Panc1 (cell line): ENCODE measurements around the gene ELAC1.

Source experiments
- POLR2AphosphoS5 ChIP-seq: IDR thresholded peaks from 2 replicates; pipeline ENCODE4 v1.6.1; 2012; ENCODE audit warnings: mild to moderate bottlenecking, low read depth, low read length, moderate library complexity
- TCF7L2 ChIP-seq: IDR thresholded peaks from 2 replicates; pipeline ENCODE4 v1.6.1; 2011; ENCODE audit warnings: mild to moderate bottlenecking, low read depth, low read length, inconsistent platforms
- TF ChIP-seq, protein P1 (sequence below): fragments of 450-650 bp; IDR thresholded peaks from 2 replicates; pipeline ENCODE4 v1.5.1; 2017; ENCODE audit warnings: mild to moderate bottlenecking
- TF ChIP-seq, protein P2 (sequence below), 2 experiments: IDR thresholded peaks; 2 replicates each; pipeline ENCODE4 v1.6.1; 2011 to 2012; ENCODE audit warnings: low read depth in 2 of 2, control low read depth in 1 of 2, low read length in 1 of 2, mild to moderate bottlenecking in 1 of 2, moderate library complexity in 1 of 2; ENCODE audit not compliant: insufficient read depth in 1 of 2

DNA sequence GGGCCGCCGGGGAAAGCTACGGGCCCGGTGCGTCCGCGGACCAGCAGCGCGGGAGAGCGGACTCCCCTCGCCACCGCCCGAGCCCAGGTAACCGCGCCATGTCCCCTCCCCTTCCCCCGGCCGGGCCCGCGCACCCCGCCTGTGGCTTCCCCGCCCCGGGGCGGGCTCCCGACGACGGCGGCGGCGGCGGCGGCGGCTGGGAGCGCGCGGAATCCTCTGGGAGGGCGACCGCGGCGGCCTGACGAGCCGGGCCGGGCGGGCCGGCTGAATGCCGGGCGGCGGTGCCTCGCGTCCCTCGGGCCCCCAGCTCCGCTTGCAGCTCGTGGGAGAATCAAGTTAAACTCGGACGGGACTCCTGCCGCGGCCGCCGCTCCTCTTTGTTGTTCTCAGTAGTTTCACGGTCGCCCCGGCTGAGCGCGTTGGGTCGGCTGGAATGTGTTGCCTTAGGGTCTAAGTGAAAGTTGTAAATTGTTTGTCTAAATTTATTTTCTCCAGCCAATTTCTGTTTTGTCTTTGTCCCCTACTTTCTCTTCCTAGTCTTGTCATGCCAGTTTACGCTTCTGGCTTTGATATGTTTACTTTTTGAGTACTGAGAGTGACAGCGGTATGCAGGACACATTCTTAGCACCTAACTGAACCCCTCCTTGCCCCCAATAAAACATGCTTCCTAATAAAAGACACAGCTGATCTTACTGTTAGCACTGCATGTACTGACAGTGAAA lies 62.9 kb downstream of the ELAC1 start:
- TF ChIP-seq, protein P1, sequence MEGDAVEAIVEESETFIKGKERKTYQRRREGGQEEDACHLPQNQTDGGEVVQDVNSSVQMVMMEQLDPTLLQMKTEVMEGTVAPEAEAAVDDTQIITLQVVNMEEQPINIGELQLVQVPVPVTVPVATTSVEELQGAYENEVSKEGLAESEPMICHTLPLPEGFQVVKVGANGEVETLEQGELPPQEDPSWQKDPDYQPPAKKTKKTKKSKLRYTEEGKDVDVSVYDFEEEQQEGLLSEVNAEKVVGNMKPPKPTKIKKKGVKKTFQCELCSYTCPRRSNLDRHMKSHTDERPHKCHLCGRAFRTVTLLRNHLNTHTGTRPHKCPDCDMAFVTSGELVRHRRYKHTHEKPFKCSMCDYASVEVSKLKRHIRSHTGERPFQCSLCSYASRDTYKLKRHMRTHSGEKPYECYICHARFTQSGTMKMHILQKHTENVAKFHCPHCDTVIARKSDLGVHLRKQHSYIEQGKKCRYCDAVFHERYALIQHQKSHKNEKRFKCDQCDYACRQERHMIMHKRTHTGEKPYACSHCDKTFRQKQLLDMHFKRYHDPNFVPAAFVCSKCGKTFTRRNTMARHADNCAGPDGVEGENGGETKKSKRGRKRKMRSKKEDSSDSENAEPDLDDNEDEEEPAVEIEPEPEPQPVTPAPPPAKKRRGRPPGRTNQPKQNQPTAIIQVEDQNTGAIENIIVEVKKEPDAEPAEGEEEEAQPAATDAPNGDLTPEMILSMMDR = no peak
- no peak for TF ChIP-seq POLR2AphosphoS5
- TF ChIP-seq, protein P2, sequence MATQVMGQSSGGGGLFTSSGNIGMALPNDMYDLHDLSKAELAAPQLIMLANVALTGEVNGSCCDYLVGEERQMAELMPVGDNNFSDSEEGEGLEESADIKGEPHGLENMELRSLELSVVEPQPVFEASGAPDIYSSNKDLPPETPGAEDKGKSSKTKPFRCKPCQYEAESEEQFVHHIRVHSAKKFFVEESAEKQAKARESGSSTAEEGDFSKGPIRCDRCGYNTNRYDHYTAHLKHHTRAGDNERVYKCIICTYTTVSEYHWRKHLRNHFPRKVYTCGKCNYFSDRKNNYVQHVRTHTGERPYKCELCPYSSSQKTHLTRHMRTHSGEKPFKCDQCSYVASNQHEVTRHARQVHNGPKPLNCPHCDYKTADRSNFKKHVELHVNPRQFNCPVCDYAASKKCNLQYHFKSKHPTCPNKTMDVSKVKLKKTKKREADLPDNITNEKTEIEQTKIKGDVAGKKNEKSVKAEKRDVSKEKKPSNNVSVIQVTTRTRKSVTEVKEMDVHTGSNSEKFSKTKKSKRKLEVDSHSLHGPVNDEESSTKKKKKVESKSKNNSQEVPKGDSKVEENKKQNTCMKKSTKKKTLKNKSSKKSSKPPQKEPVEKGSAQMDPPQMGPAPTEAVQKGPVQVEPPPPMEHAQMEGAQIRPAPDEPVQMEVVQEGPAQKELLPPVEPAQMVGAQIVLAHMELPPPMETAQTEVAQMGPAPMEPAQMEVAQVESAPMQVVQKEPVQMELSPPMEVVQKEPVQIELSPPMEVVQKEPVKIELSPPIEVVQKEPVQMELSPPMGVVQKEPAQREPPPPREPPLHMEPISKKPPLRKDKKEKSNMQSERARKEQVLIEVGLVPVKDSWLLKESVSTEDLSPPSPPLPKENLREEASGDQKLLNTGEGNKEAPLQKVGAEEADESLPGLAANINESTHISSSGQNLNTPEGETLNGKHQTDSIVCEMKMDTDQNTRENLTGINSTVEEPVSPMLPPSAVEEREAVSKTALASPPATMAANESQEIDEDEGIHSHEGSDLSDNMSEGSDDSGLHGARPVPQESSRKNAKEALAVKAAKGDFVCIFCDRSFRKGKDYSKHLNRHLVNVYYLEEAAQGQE (IDR thresholded peaks at IDR 0.05; ENCODE audit: insufficient read depth in 1 of 2, low read depth in 2 of 2, low read length in 1 of 2) = no peak
- no peak for TF ChIP-seq TCF7L2
